T1000 (cell line): Measurements from ENCODE around the gene ASIC5.
A peak's percentile ranks its signal among the peaks of the same experiment; 100 is the strongest.
"Not testable (repeated sequence)": the region's sequence is repeated elsewhere in the genome, so short reads cannot be mapped to it uniquely, and the experiment has no call there.

Experiments
- DNase-seq: peaks from one replicate; lab custom pipeline; 2025; ENCODE audit warnings: mixed read lengths; lab: John Stamatoyannopoulos, UW

ASIC5 gene

GRCh38 chr4:155800685-155801343 is 65.3 kb downstream of the ASIC5 start:
- DNase-seq: no peak

- no peak for DNase-seq
Measured at GRCh38 chr4:155799794-155800123, 66.3 kb downstream of the ASIC5 start.

GRCh38 chr4:155799116-155799793 is 66.8 kb downstream of the ASIC5 start:
- no peak for DNase-seq

- not testable (repeated sequence) for DNase-seq
Measured at GRCh38 chr4:155797581-155797980, 68.5 kb downstream of the ASIC5 start.

- DNase-seq: no peak
Measured at GRCh38 chr4:155795991-155796390, 70.1 kb downstream of the ASIC5 start.

- DNase-seq: no peak
Measured at GRCh38 chr4:155794589-155795236, 71.4 kb downstream of the ASIC5 start.

GRCh38 chr4:155789982-155790381 is 76.1 kb downstream of the ASIC5 start:
- no peak for DNase-seq

GRCh38 chr4:155789391-155789790 is 76.7 kb downstream of the ASIC5 start:
- DNase-seq: no peak

- peak; percentile 8 for DNase-seq
Measured at GRCh38 chr4:155787113-155787710, 78.9 kb downstream of the ASIC5 start.

GRCh38 chr4:155785828-155786227 is 80.2 kb downstream of the ASIC5 start:
- no peak for DNase-seq

GRCh38 chr4:155784637-155785036 is 81.4 kb downstream of the ASIC5 start:
- no peak for DNase-seq

GRCh38 chr4:155781249-155781831 is 84.7 kb downstream of the ASIC5 start:
- DNase-seq: no peak

- no peak for DNase-seq
Measured at GRCh38 chr4:155780775-155781174, 85.3 kb downstream of the ASIC5 start.
